GM19025 (cell line): Measurements from ENCODE around the gene SLC7A11.
"Not testable (repeated sequence)": the region's sequence is repeated elsewhere in the genome, so short reads cannot be mapped to it uniquely, and the experiment has no call there.

Experiments used
- ATAC-seq: cut with Tn5 transposase; IDR thresholded peaks from one replicate; pipeline ENCODE4 v1.9.1; 2021; ENCODE audit warnings: mild to moderate bottlenecking, low read depth, moderate library complexity; ENCODE audit not compliant: unreplicated experiment

SLC7A11 gene

GRCh38 chr4:138247643-138248042 is 5.5 kb upstream of the SLC7A11 start:
- ATAC-seq: no peak

DNA sequence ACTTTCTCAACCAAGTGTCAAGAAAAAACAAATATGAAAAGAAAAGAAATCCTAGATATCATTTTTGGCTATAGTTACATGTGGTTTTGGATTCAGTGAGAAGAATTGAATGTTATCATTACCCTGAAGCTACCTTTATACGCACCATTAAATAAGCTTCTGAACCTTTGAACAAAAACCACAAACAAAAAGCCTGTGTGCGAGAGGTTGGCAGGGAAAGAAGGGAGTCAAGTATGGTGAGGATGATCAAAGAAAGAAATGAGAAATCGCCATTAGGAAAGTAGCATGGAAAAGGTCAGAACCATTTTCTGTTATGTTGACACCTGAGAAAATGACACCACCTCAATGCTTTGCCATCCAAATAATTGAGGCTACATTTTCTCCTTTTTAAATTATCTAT is 1.2 kb upstream of the SLC7A11 start:
- no peak for ATAC-seq

DNA sequence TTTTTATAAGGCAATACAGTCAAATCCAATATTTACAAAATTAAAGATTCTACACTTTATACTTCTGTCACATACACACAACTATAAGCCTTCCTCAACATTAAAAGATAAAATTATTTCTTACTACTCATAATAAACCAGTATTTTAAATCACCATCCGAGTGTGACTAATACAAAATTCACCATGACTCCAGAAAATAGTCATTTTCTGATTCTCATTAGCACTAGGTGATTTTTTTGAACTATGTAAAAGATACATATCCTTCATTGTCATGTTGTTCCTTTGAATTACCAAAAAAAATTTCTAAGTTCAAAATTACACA is 646 bp upstream of the SLC7A11 start:
- ATAC-seq: no peak

GRCh38 chr4:138241281-138242075 is 671 bp downstream of the SLC7A11 start:
- ATAC-seq: no peak

- ATAC-seq: no peak
Measured at GRCh38 chr4:138239491-138239890, 2.7 kb downstream of the SLC7A11 start.

DNA sequence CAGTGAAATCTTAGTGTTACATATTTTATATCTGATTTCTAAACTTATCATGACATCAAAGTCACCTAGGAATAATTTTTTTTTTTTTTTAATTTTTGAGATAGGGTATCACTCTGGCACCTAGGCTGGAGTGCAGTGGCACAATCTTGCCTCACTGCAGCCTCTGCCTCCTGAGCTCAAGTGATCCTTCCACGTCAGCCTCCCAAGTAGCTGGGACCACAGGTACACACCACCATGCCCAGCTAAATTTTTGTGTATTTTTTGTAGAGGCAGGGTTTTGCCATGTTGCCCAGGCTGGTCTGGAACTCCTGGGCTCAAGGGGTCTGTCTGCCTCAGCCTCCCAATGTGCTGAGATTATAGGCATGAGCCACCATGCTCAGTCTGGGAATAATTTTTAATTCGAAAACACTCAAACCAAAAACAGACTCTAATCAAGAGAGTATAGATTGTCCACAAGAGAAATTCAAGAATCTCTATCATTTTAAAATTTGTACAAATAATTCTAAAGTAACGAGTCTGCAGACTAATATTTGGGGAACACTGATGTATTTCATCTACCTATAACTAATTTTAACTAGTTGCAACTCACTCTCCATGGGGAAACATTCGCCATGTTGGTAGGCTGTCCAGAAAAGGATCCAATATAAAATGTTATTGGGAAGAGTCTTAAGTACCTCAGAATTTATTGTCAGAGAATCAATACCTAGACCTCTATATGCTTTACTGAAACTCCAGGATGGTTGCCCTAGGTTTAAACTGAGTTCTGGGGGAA is 3.4 kb downstream of the SLC7A11 start:
- ATAC-seq: no peak

GRCh38 chr4:138237132-138237531 is 5.0 kb downstream of the SLC7A11 start:
- ATAC-seq: not testable (repeated sequence)

GRCh38 chr4:138236037-138236436 is 6.1 kb downstream of the SLC7A11 start:
- ATAC-seq: no peak

DNA sequence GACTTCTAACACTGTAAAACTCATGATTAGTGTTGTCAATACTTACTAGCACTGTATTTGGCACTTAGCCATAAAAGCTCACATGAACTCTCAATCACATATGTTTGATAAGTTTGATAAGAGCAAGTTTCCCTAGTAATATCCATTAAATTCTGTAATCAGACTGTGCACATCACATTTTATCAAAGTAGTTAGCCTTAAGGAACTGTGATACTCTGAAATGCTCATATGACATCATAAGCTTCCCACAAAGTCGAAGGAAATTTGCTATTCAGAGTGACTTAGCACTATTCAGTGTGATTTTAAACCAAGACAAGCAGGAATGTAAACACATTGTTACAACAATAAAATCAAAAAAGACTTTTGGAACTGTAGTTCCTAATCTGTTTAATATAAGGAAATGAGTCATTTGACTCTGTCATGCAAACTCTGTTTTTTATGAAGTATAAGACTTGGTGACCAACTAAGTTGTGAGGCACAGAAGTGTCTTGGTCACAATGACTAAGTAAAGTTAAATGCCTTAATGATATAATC is 6.7 kb downstream of the SLC7A11 start:
- no peak for ATAC-seq

DNA sequence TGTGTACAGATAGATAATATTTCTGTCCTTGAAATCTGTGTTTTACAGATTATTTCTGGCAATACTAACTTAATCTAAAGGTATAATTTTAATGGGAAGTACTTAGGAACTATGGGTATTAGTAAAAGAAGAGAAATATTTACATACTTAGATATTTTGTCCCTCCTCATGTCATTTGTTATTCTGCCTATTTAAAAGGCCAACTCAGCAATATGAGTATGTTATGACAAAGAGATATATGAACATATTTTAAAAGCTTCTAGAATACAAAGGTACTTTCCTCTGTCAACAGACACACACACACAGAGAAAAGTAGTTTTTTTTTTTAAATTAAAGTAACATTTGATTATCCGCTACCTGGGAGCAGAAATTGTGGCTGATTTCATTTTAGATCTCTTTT is 7.9 kb downstream of the SLC7A11 start:
- ATAC-seq: no peak

- ATAC-seq: no peak
Measured at GRCh38 chr4:138233313-138234034, 8.7 kb downstream of the SLC7A11 start.

DNA sequence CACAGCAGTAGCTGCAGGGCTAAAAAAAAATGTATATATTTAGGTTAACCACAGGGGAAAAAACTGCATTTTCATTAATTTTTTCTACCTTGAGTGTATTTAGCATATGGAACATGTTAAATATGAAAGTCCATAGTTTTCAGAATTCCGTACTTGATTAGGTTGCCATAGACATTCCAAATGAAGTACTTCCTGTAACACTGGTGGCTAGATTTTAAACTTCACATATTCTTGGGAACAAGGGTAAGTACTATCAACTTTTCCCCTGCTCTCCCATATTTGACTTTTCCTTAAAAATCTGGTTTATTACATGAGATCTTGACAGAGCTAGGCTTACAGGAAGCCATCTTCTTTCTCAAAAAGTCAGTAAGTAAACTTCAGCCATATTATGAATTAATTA is 9.8 kb downstream of the SLC7A11 start:
- ATAC-seq: no peak

DNA sequence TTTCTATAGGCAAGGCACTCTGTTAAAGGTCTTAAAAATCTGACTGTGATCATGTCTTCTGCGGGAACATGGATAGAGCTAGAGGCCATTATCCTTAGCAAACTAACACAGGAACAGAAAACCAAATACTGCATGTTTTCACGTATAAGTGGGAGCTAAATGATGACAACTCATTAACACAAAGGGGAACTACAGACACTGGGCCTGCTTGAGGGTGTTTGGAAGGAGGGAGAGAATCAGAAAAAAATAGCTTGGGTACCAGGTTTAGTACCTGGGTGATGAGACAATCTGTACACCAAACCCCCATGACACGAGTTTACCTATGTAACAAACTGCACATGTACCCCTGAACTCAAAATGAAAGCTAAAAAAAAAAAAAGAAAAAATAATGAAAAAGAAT is 12.1 kb downstream of the SLC7A11 start:
- no peak for ATAC-seq

DNA sequence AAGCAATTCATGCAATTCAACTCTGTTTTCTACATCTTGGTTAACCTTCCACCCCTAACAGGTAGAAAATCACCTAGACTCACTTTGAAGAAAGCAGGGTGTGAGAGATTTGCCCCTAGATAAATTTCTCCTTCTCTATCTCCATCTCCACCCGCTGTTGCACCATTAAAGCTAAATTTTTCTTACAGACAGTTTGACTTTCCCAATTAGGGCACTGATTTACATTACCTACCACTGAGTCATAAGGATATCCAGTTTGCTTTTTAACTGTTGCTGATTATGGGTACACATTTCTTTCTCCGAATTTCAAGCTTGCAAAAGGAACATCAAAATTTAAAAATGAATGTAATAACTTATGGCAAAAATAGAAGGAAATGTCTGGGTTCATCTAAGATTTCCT is 13.0 kb downstream of the SLC7A11 start:
- ATAC-seq: no peak

GRCh38 chr4:138226351-138226750 is 15.8 kb downstream of the SLC7A11 start:
- ATAC-seq: no peak

DNA sequence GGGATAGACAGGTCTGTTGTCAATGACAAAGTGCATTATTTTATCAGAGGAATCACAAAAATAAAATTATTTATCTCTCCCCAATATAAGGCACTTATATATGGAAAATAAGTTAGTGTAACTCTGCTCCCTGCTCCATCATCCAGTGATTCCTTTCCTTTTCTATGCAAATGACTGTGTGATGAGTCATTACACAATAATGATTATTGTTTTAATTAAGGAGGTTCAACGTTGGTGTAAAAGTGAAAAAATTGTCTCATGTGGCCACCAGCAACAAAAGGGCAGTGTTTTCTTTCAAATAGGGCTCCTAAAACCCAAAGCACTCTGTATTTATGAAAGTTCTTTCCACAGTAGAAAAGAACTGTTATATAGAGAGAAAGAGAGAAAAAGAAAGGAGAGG is 16.7 kb downstream of the SLC7A11 start:
- no peak for ATAC-seq

DNA sequence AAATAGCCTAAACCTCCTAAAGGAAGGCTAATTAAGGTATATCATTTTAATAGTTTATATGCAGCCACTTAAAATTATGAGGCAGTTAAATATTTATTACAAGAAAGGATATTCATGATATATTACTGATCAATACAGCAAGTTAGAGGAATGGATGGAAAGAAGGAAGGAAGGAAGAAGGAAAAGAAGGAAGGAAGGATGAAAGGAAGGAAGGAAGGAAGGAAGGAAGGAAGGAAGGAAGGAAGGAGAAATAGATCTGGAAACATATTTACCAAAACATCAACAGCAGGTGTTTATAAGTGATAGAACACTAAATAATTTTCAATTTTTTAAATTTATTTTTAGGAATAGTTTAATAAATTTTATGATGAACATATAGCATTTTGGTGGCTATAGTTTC is 17.5 kb downstream of the SLC7A11 start:
- no peak for ATAC-seq

DNA sequence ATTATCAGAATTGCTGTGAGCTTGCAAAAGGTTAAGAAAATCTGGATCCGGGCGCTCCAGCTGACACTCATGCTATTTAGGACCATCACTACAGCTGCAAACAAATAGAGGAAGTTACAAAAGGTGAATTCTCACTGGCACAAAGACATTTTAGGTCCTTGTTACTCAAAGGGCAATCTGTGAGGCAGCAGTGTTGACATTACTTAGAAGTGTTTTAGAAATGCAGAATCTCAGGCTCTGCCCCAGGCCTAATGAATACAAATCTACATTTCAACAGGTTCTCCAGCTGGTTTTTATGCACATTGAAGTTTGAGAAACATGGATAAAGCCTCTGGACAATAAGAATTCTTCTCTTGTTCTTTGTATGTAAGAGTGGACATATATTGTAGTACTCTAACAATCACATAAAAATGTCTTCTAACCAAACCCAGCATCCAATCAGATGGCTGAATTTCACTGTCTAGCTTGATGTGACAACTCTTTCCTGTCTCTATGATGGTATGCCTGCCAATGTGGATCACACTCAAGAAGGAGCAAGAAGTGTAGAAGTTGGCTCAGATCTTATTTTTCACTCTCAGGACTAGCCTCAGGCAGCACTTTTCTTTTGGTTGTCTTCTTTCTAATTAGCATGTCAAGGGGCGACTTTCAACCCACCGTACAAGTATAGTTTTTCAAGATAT is 18.8 kb downstream of the SLC7A11 start:
- no peak for ATAC-seq

GRCh38 chr4:138222046-138222445 is 20.1 kb downstream of the SLC7A11 start:
- ATAC-seq: no peak

GRCh38 chr4:138218976-138219375 is 23.2 kb downstream of the SLC7A11 start:
- no peak for ATAC-seq

DNA sequence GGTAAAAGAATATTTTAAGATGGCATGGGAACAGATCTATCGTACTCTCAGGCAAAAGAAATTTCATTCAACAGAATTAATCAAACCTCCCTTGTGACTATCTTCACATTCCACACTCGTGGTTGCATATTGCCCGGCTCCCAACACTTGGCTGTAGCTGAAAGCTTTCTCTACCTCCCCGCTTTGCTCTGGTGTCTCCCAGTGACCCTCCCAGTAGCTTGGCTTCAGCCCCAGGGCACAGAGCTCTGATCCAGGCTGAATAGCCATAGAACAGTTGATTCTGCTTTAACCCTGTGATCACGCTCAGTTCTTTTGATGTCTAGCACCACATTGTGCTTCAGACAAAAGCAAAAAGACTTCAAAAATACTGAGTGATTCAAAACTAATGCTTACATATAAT is 24.6 kb downstream of the SLC7A11 start:
- ATAC-seq: no peak
